C4-2B (cell line): ENCODE data around the gene HRCT1.

Source experiments
- ZFX ChIP-seq: fragments of 450-650 bp; IDR thresholded peaks from 2 replicates; pipeline ENCODE4 v1.6.1; 2017
- TF ChIP-seq, protein P1 (sequence below): fragments of 450-650 bp; conservative IDR thresholded peaks from 2 replicates; pipeline ENCODE4 v1.5.1; 2017; ENCODE audit warnings: mild to moderate bottlenecking

DNA sequence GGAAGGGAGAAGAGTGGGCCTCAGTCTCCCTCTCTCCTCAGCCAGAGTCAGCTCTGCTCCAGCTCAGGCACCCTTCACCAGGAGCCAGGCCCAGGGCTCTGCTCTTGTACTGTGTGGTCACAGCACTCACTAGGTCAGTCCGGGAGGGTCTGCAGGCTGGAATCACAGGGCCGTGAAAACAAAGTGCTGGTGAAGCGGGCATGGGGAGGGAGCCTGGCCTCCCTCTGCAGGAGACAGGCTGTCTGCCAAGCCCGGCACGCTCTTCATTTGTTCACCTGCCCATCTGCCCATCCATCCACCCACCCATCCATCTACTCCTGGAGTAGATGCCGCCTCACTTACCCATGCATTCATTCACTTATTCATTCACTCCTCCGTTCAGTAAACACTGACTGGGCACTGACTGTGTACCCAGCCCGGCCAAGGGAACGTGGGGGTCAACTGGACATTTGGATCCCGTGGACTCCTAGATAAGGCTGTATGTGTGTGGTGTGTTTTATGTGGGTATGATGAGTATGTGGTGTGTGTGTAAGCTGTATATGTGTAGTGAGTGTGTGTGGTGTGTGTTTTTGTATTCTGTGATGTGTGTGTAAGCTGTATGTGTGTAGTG, 6.9 kb downstream of the HRCT1 start:
- TF ChIP-seq, protein P1, sequence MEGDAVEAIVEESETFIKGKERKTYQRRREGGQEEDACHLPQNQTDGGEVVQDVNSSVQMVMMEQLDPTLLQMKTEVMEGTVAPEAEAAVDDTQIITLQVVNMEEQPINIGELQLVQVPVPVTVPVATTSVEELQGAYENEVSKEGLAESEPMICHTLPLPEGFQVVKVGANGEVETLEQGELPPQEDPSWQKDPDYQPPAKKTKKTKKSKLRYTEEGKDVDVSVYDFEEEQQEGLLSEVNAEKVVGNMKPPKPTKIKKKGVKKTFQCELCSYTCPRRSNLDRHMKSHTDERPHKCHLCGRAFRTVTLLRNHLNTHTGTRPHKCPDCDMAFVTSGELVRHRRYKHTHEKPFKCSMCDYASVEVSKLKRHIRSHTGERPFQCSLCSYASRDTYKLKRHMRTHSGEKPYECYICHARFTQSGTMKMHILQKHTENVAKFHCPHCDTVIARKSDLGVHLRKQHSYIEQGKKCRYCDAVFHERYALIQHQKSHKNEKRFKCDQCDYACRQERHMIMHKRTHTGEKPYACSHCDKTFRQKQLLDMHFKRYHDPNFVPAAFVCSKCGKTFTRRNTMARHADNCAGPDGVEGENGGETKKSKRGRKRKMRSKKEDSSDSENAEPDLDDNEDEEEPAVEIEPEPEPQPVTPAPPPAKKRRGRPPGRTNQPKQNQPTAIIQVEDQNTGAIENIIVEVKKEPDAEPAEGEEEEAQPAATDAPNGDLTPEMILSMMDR = no peak
- TF ChIP-seq ZFX = no peak
